Measurements from ENCODE around the gene MFSD2A.

The MFSD2A gene

GRCh38 chr1:39943471-39944290 lies 11.3 kb upstream of the MFSD2A start:
- no peak for FAIRE-seq
- TF ChIP-seq CTCF (IDR thresholded peaks at IDR 0.05; ENCODE audit: insufficient read depth, missing control alignments): no peak
- no peak for DNase-seq (ENCODE audit: insufficient read length, low spot score)

GRCh38 chr1:39944410-39945112 lies 10.4 kb upstream of the MFSD2A start:
- TF ChIP-seq CTCF (IDR thresholded peaks at IDR 0.05; ENCODE audit: insufficient read depth, missing control alignments): no peak
- DNase-seq (ENCODE audit: insufficient read length, low spot score): no peak
- FAIRE-seq: no peak

- DNase-seq (ENCODE audit: insufficient read length, low spot score): no peak
- TF ChIP-seq CTCF (IDR thresholded peaks at IDR 0.05; ENCODE audit: insufficient read depth, missing control alignments): no peak
- no peak for FAIRE-seq
These were observed 8.7 kb upstream of the MFSD2A start for GRCh38 chr1:39946216-39946615.

GRCh38 chr1:39947260-39947659 lies 7.7 kb upstream of the MFSD2A start:
- DNase-seq (ENCODE audit: insufficient read length, low spot score) (no peak), FAIRE-seq (no peak)
- no peak for TF ChIP-seq CTCF (IDR thresholded peaks at IDR 0.05; ENCODE audit: insufficient read depth, missing control alignments)

GRCh38 chr1:39949891-39950290 lies 5.1 kb upstream of the MFSD2A start:
- no peak for TF ChIP-seq CTCF (IDR thresholded peaks at IDR 0.05; ENCODE audit: insufficient read depth, missing control alignments)
- FAIRE-seq (no peak), DNase-seq (ENCODE audit: insufficient read length, low spot score) (no peak)

- DNase-seq (ENCODE audit: insufficient read length, low spot score) (no peak), FAIRE-seq (no peak)
- TF ChIP-seq CTCF (IDR thresholded peaks at IDR 0.05; ENCODE audit: insufficient read depth, missing control alignments): no peak
These were observed 3.0 kb upstream of the MFSD2A start for GRCh38 chr1:39951926-39952325.

All from D721Med (cell line).